ENCODE results near the gene DLG5.

The DLG5 gene

GRCh38 chr10:77921395-77921794 is 5.2 kb downstream of the DLG5 start:
- ChIA-PET POLR2A (interaction anchor here (1.4 kb wide), 1 partner anchor 9 kb away, joined by 5 read pairs; no protein-coding TSS in a partner anchor), CTCF (interaction anchor here (1.0 to 2.2 kb wide), 4 partner anchors 31 to 209 kb away, joined by 3 to 10 read pairs (median 4); no protein-coding TSS in a partner anchor)
- Histone ChIP-seq H3K9me3 (ENCODE audit: control insufficient read depth, insufficient read depth, low read depth, low read length) (no peaks in the 10 kb centered on the region), H3K4me1 (ENCODE audit: control insufficient read depth, insufficient read depth, low read length) (peaks cover 6% of the 10 kb centered on the region; the same call in 1 of the 2 replicates), H3K4me3 (ENCODE audit: low read depth, low read length) (no peak overlapping the region), H3K36me3 (ENCODE audit: control insufficient read depth in 2 of 2, insufficient read depth in 1 of 2, low read length in 2 of 2) (peaks cover 0 to 13% of the 10 kb centered on the region in 2 experiments; a peak in 2 of 3 replicates), H3K27ac (ENCODE audit: extremely low read depth, low read depth, low read length) (no peak overlapping the region)
- no peak for TF ChIP-seq ZNF214 (tag by site-specific recombination; IDR thresholded peaks at IDR 0.05; ENCODE audit: borderline replicate concordance)
- TF ChIP-seq ZNF561 (tag by site-specific recombination; IDR thresholded peaks at IDR 0.05; ENCODE audit: borderline replicate concordance) = no peak
- TF ChIP-seq ZNF777 (tag by site-specific recombination; IDR thresholded peaks at IDR 0.05; ENCODE audit: borderline replicate concordance) = no peak
- 0 out of 2 replicates have a peak, but pooled peaks have one; percentile 10 for TF ChIP-seq SP7 (tag by site-specific recombination; IDR thresholded peaks at IDR 0.05)
- TF ChIP-seq ZNF114 (tag by site-specific recombination; IDR thresholded peaks at IDR 0.05) = no peak
- no peak for TF ChIP-seq REPIN1 (tag by site-specific recombination; IDR thresholded peaks at IDR 0.05; ENCODE audit: low read depth)
- no peak for TF ChIP-seq KLF9 (tag by site-specific recombination; IDR thresholded peaks at IDR 0.05; ENCODE audit: low read depth)
- TF ChIP-seq ZFHX2 (tag by site-specific recombination; conservative IDR thresholded peaks at IDR 0.05) = peak; percentile 81
- TF ChIP-seq ZNF645 (tag by site-specific recombination; IDR thresholded peaks at IDR 0.05) = no peak
- TF ChIP-seq, protein P1, sequence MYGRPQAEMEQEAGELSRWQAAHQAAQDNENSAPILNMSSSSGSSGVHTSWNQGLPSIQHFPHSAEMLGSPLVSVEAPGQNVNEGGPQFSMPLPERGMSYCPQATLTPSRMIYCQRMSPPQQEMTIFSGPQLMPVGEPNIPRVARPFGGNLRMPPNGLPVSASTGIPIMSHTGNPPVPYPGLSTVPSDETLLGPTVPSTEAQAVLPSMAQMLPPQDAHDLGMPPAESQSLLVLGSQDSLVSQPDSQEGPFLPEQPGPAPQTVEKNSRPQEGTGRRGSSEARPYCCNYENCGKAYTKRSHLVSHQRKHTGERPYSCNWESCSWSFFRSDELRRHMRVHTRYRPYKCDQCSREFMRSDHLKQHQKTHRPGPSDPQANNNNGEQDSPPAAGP (tag by site-specific recombination; IDR thresholded peaks at IDR 0.05) = no peak
- TF ChIP-seq ZNF302 (tag by site-specific recombination; IDR thresholded peaks at IDR 0.05; ENCODE audit: low read depth) = no peak
- no peak for TF ChIP-seq ZNF785 (tag by site-specific recombination; IDR thresholded peaks at IDR 0.05)
- TF ChIP-seq ZNF530 (tag by site-specific recombination; IDR thresholded peaks at IDR 0.05; ENCODE audit: low read depth) = no peak
- TF ChIP-seq TRIM28 (IDR thresholded peaks at IDR 0.05; ENCODE audit: borderline replicate concordance, low read length) = no peak
- TF ChIP-seq ZNF600 (tag by site-specific recombination; IDR thresholded peaks at IDR 0.05) = peak; percentile 34; the same call in 1 of the 2 replicates
- TF ChIP-seq SCRT1 (tag by site-specific recombination; IDR thresholded peaks at IDR 0.05; ENCODE audit: borderline replicate concordance) = no peak
- no peak for TF ChIP-seq KLF1 (tag by site-specific recombination; IDR thresholded peaks at IDR 0.05)
- TF ChIP-seq, protein P2, sequence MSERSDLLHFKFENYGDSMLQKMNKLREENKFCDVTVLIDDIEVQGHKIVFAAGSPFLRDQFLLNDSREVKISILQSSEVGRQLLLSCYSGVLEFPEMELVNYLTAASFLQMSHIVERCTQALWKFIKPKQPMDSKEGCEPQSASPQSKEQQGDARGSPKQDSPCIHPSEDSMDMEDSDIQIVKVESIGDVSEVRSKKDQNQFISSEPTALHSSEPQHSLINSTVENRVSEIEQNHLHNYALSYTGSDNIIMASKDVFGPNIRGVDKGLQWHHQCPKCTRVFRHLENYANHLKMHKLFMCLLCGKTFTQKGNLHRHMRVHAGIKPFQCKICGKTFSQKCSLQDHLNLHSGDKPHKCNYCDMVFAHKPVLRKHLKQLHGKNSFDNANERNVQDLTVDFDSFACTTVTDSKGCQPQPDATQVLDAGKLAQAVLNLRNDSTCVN (tag by site-specific recombination; optimal IDR thresholded peaks at IDR 0.05) = no peak
- TF ChIP-seq ZNF248 (tag by site-specific recombination; IDR thresholded peaks at IDR 0.05) = no peak
- no peak for TF ChIP-seq KLF10 (tag by site-specific recombination; IDR thresholded peaks at IDR 0.05)
- TF ChIP-seq ZNF549 (tag by site-specific recombination; IDR thresholded peaks at IDR 0.05) = no peak
- no peak for TF ChIP-seq ZNF23 (tag by site-specific recombination; IDR thresholded peaks at IDR 0.05; ENCODE audit: borderline replicate concordance)
- TF ChIP-seq EGR2 (tag by site-specific recombination; IDR thresholded peaks at IDR 0.05; ENCODE audit: low read depth) = peak; percentile 61
- no peak for TF ChIP-seq SP2 (tag by site-specific recombination; IDR thresholded peaks at IDR 0.05)

All from HEK293 (cell line).